GM23248 (cell line): ENCODE data around the gene MIER1. TPM values are rescaled to one million over a fixed set of nuclear protein-coding genes. Genes with fewer than 3 reads are reported as not detected.

Experiments used
- DNase-seq: peaks from one replicate; pipeline ENCODE4 v3.0.0-alpha.2; 2015
- H2AFZ ChIP-seq: fragments of 200-600 bp; sonication (generic); 2 replicates; pipeline ENCODE4 v1.6.1; 2016; ENCODE audit warnings: antibody characterized with exemption
- H3F3A ChIP-seq: fragments of 200-600 bp; sonication (generic); 2 replicates; pipeline ENCODE4 v1.6.1; 2016; ENCODE audit warnings: mild to moderate bottlenecking, antibody characterized with exemption, mixed run types; ENCODE audit not compliant: insufficient read depth
- H3K27ac ChIP-seq: fragments of 200-600 bp; sonication (generic); 2 replicates; pipeline ENCODE4 v1.5.1; 2016; ENCODE audit warnings: mild to moderate bottlenecking
- H3K27me3 ChIP-seq: fragments of 200-600 bp; sonication (generic); replicated peaks from 2 replicates; pipeline ENCODE4 v1.6.1; 2016; ENCODE audit warnings: mild to moderate bottlenecking; ENCODE audit not compliant: insufficient read depth
- H3K36me3 ChIP-seq: fragments of 200-600 bp; sonication (generic); 2 replicates; pipeline ENCODE4 v1.6.1; 2016; ENCODE audit warnings: low read depth, mild to moderate bottlenecking
- H3K4me1 ChIP-seq: fragments of 200-600 bp; sonication (generic); 2 replicates; pipeline ENCODE4 v1.6.1; 2016; ENCODE audit warnings: mild to moderate bottlenecking; ENCODE audit not compliant: insufficient read depth
- H3K4me2 ChIP-seq: fragments of 200-600 bp; sonication (generic); one replicate; pipeline ENCODE4 v1.6.1; 2016; ENCODE audit warnings: mild to moderate bottlenecking; ENCODE audit not compliant: unreplicated experiment
- H3K4me3 ChIP-seq: fragments of 200-600 bp; sonication (generic); 2 replicates; pipeline ENCODE4 v1.5.1; 2016; ENCODE audit warnings: mild to moderate bottlenecking
- H3K79me2 ChIP-seq: fragments of 200-600 bp; sonication (generic); 2 replicates; pipeline ENCODE4 v1.6.1; 2016; ENCODE audit warnings: mild to moderate bottlenecking; ENCODE audit not compliant: insufficient read depth
- H3K9ac ChIP-seq: fragments of 200-600 bp; sonication (generic); 2 replicates; pipeline ENCODE4 v1.6.1; 2016; ENCODE audit warnings: mild to moderate bottlenecking
- H3K9me2 ChIP-seq: fragments of 200-600 bp; sonication (generic); 2 replicates; pipeline ENCODE4 v1.6.1; 2016; ENCODE audit warnings: mixed run types, mild to moderate bottlenecking, moderate library complexity; ENCODE audit not compliant: insufficient read depth
- H3K9me3 ChIP-seq: fragments of 200-600 bp; sonication (generic); one replicate; pipeline ENCODE4 v1.6.1; 2017; ENCODE audit warnings: low read depth
- H4K20me1 ChIP-seq: fragments of 200-600 bp; sonication (generic); 2 replicates; pipeline ENCODE4 v1.6.0; 2016; ENCODE audit not compliant: insufficient read depth
- EZH2 ChIP-seq: fragments of 200-600 bp; sonication (generic); IDR thresholded peaks from 2 replicates; pipeline ENCODE4 v1.6.1; 2018; ENCODE audit warnings: antibody characterized with exemption, mild to moderate bottlenecking; ENCODE audit not compliant: insufficient read depth, poor library complexity, severe bottlenecking
- EZH2phosphoT487 ChIP-seq: fragments of 200-600 bp; sonication (generic); IDR thresholded peaks from 2 replicates; pipeline ENCODE4 v1.6.1; 2018; ENCODE audit warnings: antibody characterized with exemption, moderate library complexity, mild to moderate bottlenecking, low read depth; ENCODE audit not compliant: insufficient read depth
- WGBS, 2 experiments: methylation state at CpG; one replicate each; pipeline ENCODE4 v1.1.6; 2015 to 2017; ENCODE audit warnings: low lambda C conversion rate in 2 of 2, low coverage in 1 of 2; ENCODE audit errors: missing lambda C conversion rate in 2 of 2; 5-methylcytosine and 5-hydroxymethylcytosine counted together
- in situ Hi-C: fragments of 300-500 bp; cut with MboI; formaldehyde crosslinking; loops from 2 replicates; pipeline ENCODE4 v1.15.0; 2020
- polyA plus RNA-seq: library from polyadenylated mRNA; unstranded; fragments of >200 nt; fragmentation: Nextera tagmentation; extraction: Ambion mirVana; gene quantifications from 2 replicates; pipeline ENCODE4 v1.2.1, GENCODE V29; 2016
- total RNA-seq: library from RNA; depleted of rRNA; stranded (reverse); fragments of >200 nt; shearing (Covaris generic); gene quantifications from 2 replicates; pipeline ENCODE4 v1.2.3, GENCODE V29; 2014

MIER1 gene
- total and polyA plus RNA-seq, 2 experiments from 2014 or later = 34.8 to 36.8 TPM

DNA sequence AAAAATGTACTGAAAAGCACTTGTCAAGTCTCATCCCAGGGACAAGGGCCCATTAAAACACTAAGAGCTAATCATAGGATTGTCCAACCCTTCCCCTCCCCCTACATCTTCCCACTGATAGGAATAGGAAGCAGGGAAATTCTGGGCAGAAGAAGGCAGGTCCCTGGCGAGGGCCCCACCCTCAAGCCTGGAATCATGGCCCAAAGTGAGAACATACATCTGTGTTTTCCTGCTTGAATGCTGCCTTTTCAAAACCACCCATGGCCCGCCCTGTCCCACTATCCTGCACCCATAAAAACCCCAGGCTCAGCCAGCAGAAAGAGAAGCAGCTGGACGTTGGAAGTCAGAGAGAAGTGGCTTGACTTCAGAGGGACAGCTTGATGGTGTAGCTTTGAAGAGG lies 5.0 kb upstream of the MIER1 start:
- H3K4me3 ChIP-seq = no peak overlapping the region
- no peak overlapping the region for H3K4me2 ChIP-seq
- H3F3A ChIP-seq = no peaks in the 10 kb centered on the region
- TF ChIP-seq EZH2 (no peak), EZH2phosphoT487 (no peak)
- H2AFZ ChIP-seq = no peak overlapping the region
- no peak overlapping the region for H3K9ac ChIP-seq
- no peaks in the 10 kb centered on the region for H3K9me2 ChIP-seq
- in situ Hi-C loops = no loop called here
- H3K36me3 ChIP-seq = no peaks in the 10 kb centered on the region
- peaks cover 40% of the 10 kb centered on the region for H3K79me2 ChIP-seq
- WGBS, 2 experiments = 77 to 82% methylated on average over 3 of the region's 3 CpGs
- H3K27ac ChIP-seq = no peak overlapping the region
- no peaks in the 10 kb centered on the region for H3K27me3 ChIP-seq
- H3K4me1 ChIP-seq = 0 out of 2 replicates have a peak, but pooled peaks cover 3% of the 10 kb centered on the region
- no peak for DNase-seq
- H4K20me1 ChIP-seq = no peaks in the 10 kb centered on the region
- H3K9me3 ChIP-seq = no peaks in the 10 kb centered on the region

- no peak overlapping the region for H3K4me3 ChIP-seq
These were observed 4.2 kb upstream of the MIER1 start for GRCh38 chr1:66920543-66920942.

GRCh38 chr1:66925558-66925910 lies 744 bp downstream of the MIER1 start:
- no peak for DNase-seq
- WGBS, 2 experiments = 10 to 12% methylated on average over 11 of the region's 11 CpGs
- no peaks in the 10 kb centered on the region for H3K27me3 ChIP-seq
- H3K36me3 ChIP-seq = no peaks in the 10 kb centered on the region
- H3K9me3 ChIP-seq = no peaks in the 10 kb centered on the region
- TF ChIP-seq EZH2phosphoT487 = no peak
- in situ Hi-C loops = no loop called here
- H3F3A ChIP-seq = peaks cover 25% of the 10 kb centered on the region
- peak overlapping the region; percentile 95 for H3K9ac ChIP-seq
- H3K4me2 ChIP-seq = peak overlapping the region; percentile 96
- no peaks in the 10 kb centered on the region for H3K9me2 ChIP-seq
- peaks cover 80% of the 10 kb centered on the region for H3K79me2 ChIP-seq
- H3K4me3 ChIP-seq = peak overlapping the region; percentile 85
- peaks cover 31% of the 10 kb centered on the region for H3K4me1 ChIP-seq
- peak overlapping the region; percentile 83 for H2AFZ ChIP-seq
- peak overlapping the region; percentile 93 for H3K27ac ChIP-seq
- no peaks in the 10 kb centered on the region for H4K20me1 ChIP-seq

More at GRCh38 chr1:66920543-66920942, 4.2 kb upstream of the MIER1 start:
- Histone ChIP-seq H3K4me2 (no peak overlapping the region), H4K20me1 (no peaks in the 10 kb centered on the region), H3K36me3 (no peaks in the 10 kb centered on the region), H2AFZ (no peak overlapping the region), H3K79me2 (peaks cover 40% of the 10 kb centered on the region), H3K9ac (no peak overlapping the region), H3K27me3 (no peaks in the 10 kb centered on the region), H3K4me1 (0 out of 2 replicates have a peak, but pooled peaks cover 3% of the 10 kb centered on the region), H3K27ac (no peak overlapping the region), H3K9me3 (no peaks in the 10 kb centered on the region), H3K9me2 (no peaks in the 10 kb centered on the region), H3F3A (peaks cover 2% of the 10 kb centered on the region)
- DNase-seq = no peak
- TF ChIP-seq EZH2phosphoT487 (no peak), EZH2 (no peak)
- in situ Hi-C loops = no loop called here
- WGBS, 2 experiments = 96 to 97% methylated on average over 2 of the region's 2 CpGs

- DNase-seq = peak; percentile 31
- Histone ChIP-seq H4K20me1 (no peaks in the 10 kb centered on the region), H3K9me2 (no peaks in the 10 kb centered on the region), H3K27me3 (no peaks in the 10 kb centered on the region), H3K4me1 (peaks cover 31% of the 10 kb centered on the region), H3K4me3 (peak overlapping the region; percentile 85), H3K9ac (peak overlapping the region; percentile 95), H3K79me2 (peaks cover 80% of the 10 kb centered on the region), H3K4me2 (peak overlapping the region; percentile 96), H2AFZ (peak overlapping the region; percentile 83), H3F3A (peaks cover 26% of the 10 kb centered on the region), H3K9me3 (no peaks in the 10 kb centered on the region), H3K36me3 (no peaks in the 10 kb centered on the region), H3K27ac (peak overlapping the region; percentile 93)
- in situ Hi-C loops = no loop called here
- 34 to 38% methylated on average over 9 of the region's 9 CpGs for WGBS, 2 experiments
- no peak for TF ChIP-seq EZH2phosphoT487
- no peak for TF ChIP-seq EZH2
These were observed 1.2 kb downstream of the MIER1 start for GRCh38 chr1:66925944-66926343.

DNA sequence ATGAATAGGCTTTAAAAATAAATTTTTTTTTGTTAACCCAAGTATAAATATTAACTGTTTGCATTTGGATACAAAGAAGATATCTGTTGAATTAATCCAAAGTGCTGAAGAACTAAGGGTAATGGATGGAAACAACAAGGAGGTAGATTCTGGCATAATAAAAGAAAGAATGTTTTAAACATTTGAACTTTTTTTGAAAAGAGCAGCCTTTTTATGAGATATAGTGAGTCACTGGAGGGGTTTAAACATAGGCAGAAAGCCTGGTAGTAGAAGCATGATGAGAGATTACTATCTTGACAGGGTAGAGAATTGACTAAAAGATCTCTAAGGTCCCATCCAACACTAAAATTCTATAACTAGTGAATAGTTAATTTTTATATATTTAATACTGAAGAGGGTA lies 2.7 kb downstream of the MIER1 start:
- Histone ChIP-seq H4K20me1 (0 out of 2 replicates have a peak, but pooled peaks cover 2% of the 10 kb centered on the region), H3K27ac (no peak overlapping the region), H3K9ac (peak overlapping the region; percentile 95; the same call in 1 of the 2 replicates), H3K4me1 (peaks cover 37% of the 10 kb centered on the region), H3K9me3 (no peaks in the 10 kb centered on the region), H3K4me3 (no peak overlapping the region), H2AFZ (no peak overlapping the region), H3F3A (peaks cover 34% of the 10 kb centered on the region), H3K4me2 (peak overlapping the region; percentile 96), H3K27me3 (no peaks in the 10 kb centered on the region), H3K36me3 (no peaks in the 10 kb centered on the region), H3K79me2 (peaks cover 80% of the 10 kb centered on the region), H3K9me2 (no peaks in the 10 kb centered on the region)
- in situ Hi-C loops = no loop called here
- DNase-seq = peak; percentile 38
- TF ChIP-seq EZH2phosphoT487 (no peak), EZH2 (no peak)
